ENCODE results near the gene ACAP3. TPM values are rescaled to one million over a fixed set of nuclear protein-coding genes. Genes with fewer than 3 reads are reported as not detected.
A peak's percentile ranks its signal among the peaks of the same experiment; 100 is the strongest.

The ACAP3 gene
- total and polyA plus RNA-seq, 7 donors: 7.2 to 57.1 (median 23.5) TPM

DNA sequence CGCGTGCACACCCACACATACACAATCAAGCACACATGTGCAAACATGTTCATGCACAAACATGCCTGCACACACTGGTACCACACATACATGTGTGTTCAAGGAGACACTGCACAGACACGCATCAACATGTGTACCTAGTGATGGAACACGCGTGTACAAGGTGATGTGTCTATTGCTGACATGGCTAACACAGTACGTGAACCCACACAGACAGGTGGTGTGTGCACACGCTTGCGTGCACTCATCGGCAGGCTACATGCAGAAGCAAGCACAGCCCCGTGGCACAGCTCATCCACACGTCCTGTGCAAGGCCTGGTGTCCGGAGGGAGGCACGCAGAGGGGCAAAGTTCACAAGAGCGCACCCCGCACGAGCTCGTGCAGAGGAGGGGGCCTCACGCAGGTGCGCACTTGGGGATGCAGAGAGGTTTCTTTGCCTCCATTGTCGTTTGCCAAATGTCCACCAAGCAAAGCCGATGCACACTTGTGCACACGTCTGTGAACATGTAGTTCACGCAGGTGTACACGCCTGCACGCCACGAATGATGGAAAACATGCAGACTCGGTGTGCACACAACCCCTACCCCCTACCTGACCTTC lies 969 bp downstream of the ACAP3 start:
- DNase-seq: no peak
- peak overlapping the region; percentile 59 to 98 (median 79) for H3K4me3 ChIP-seq
- intact Hi-C loops (cut with DNase I): loop anchor here (5.0 kb wide), 1 partner anchor 189 kb away; the partner anchor contains the start of gene C1orf159
- 19 to 47% methylated on average over 27 of the region's 27 CpGs for WGBS, 2 donors
- H3K36me3 ChIP-seq: peaks cover 0 to 21% (median 7%) of the 10 kb centered on the region in 4 donors
- peaks cover 0 to 62% (median 56%) of the 10 kb centered on the region in 4 donors for H3K4me1 ChIP-seq
- peak overlapping the region; percentile 92 to 98 (median 96) for H3K27ac ChIP-seq
- no peaks in the 10 kb centered on the region for H3K27me3 ChIP-seq
- H3K9me3 ChIP-seq: no peaks in the 10 kb centered on the region
- no peak for TF ChIP-seq POLR2AphosphoS5 (IDR thresholded peaks at IDR 0.05)

DNA sequence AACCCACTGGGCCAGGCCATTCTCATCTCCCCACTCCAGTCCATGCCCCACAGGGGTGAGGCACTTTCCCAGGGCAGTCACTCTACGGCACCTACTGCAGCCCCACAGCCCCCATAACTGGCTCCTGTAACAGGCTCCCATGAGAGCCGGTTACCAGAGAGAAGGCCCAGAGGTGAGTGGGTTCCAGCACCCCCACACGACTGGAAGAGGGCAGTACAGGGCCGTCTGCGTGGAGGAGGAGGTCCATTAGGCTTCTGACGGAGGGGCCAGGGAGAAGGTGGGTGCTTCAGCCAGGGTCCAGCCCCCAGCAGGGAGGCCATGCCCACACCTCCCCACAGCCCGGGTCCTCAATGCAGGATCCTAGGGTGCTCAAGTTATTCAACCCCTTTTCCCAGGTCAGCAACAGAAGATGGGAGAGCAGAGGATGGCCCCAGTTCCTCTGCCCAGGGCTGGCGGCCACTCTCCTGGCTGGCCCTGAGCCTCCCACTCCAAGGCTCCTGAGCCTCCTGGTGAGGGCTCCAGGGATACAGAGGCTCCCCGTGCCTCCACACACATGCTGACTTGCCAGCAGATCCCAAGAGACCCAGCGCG lies 1.6 kb downstream of the ACAP3 start:
- intact Hi-C loops (cut with DNase I): loop anchor here (5.0 kb wide), 1 partner anchor 189 kb away; the partner anchor contains the start of gene C1orf159
- WGBS, 2 donors: 36 to 39% methylated on average over 11 of the region's 11 CpGs
- Histone ChIP-seq H3K27ac (peak overlapping the region; percentile 69 to 98 (median 87)), H3K36me3 (peaks cover 0 to 15% (median 4%) of the 10 kb centered on the region in 4 donors), H3K4me3 (peak overlapping the region; percentile 59 to 98 (median 79)), H3K9me3 (no peaks in the 10 kb centered on the region), H3K27me3 (no peaks in the 10 kb centered on the region), H3K4me1 (peaks cover 0 to 62% (median 56%) of the 10 kb centered on the region in 4 donors)
- no peak for DNase-seq
- TF ChIP-seq EP300 (IDR thresholded peaks at IDR 0.05): no peak
- TF ChIP-seq POLR2A (IDR thresholded peaks at IDR 0.05): no peak
- no peak for TF ChIP-seq POLR2AphosphoS5 (IDR thresholded peaks at IDR 0.05)
- TF ChIP-seq, protein P1, sequence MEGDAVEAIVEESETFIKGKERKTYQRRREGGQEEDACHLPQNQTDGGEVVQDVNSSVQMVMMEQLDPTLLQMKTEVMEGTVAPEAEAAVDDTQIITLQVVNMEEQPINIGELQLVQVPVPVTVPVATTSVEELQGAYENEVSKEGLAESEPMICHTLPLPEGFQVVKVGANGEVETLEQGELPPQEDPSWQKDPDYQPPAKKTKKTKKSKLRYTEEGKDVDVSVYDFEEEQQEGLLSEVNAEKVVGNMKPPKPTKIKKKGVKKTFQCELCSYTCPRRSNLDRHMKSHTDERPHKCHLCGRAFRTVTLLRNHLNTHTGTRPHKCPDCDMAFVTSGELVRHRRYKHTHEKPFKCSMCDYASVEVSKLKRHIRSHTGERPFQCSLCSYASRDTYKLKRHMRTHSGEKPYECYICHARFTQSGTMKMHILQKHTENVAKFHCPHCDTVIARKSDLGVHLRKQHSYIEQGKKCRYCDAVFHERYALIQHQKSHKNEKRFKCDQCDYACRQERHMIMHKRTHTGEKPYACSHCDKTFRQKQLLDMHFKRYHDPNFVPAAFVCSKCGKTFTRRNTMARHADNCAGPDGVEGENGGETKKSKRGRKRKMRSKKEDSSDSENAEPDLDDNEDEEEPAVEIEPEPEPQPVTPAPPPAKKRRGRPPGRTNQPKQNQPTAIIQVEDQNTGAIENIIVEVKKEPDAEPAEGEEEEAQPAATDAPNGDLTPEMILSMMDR (IDR thresholded peaks at IDR 0.05): no peak

DNA sequence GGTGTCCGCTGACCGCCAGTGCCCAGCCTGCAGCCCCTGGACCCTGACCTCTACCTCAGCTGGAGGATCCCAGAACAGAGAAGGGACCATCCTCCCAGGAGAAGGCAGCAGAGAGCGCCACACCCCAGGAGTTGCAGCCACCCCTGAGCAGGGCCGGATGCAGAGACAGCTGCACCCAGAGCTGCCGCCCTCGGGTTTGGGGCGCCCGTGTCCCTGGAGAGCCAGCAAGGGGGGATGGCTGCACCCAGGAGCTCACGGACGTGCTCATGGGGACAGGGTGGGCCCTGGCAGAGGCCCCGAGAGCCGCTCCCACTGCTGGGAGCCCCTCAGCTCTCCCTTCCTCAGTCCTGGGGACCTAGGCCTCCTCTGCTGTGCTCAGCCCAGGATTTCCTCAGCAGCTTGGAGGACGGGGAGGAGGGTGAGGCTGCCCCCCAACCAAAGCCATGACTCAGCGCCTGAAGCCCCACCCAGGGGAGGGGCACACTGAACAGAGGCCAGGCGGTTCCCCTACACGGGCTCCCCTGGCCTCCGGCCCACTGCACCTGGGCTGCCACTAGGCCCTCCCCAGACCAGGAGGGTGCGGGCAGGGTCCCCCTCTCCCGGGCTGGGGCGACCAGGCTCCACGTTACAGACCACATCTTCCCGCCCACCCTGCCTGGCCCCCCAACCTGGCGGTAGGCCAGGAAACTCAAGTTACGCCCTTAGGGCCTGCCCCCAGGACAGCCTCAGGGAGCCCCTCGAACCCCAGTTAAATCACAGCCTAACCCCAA lies 2.2 kb downstream of the ACAP3 start:
- TF ChIP-seq, protein P1 (IDR thresholded peaks at IDR 0.05): no peak
- peak in 3 of 4 donors; percentile 9 to 31 (median 19) for TF ChIP-seq POLR2AphosphoS5 (IDR thresholded peaks at IDR 0.05)
- peak; percentile 92 for DNase-seq
- peak overlapping the region; percentile 25 to 98 (median 79) for H3K4me3 ChIP-seq
- no peaks in the 10 kb centered on the region for H3K27me3 ChIP-seq
- 9 to 14% methylated on average over 25 of the region's 25 CpGs for WGBS, 2 donors
- peaks cover 0 to 8% (median 2%) of the 10 kb centered on the region in 4 donors for H3K36me3 ChIP-seq
- H3K27ac ChIP-seq: peak overlapping the region; percentile 69 to 98 (median 87)
- intact Hi-C loops (cut with DNase I): loop anchor here (5.0 kb wide), 1 partner anchor 188 kb away; the partner anchor contains the start of gene C1orf159
- H3K4me1 ChIP-seq: peaks cover 0 to 62% (median 56%) of the 10 kb centered on the region in 4 donors
- no peaks in the 10 kb centered on the region for H3K9me3 ChIP-seq

DNA sequence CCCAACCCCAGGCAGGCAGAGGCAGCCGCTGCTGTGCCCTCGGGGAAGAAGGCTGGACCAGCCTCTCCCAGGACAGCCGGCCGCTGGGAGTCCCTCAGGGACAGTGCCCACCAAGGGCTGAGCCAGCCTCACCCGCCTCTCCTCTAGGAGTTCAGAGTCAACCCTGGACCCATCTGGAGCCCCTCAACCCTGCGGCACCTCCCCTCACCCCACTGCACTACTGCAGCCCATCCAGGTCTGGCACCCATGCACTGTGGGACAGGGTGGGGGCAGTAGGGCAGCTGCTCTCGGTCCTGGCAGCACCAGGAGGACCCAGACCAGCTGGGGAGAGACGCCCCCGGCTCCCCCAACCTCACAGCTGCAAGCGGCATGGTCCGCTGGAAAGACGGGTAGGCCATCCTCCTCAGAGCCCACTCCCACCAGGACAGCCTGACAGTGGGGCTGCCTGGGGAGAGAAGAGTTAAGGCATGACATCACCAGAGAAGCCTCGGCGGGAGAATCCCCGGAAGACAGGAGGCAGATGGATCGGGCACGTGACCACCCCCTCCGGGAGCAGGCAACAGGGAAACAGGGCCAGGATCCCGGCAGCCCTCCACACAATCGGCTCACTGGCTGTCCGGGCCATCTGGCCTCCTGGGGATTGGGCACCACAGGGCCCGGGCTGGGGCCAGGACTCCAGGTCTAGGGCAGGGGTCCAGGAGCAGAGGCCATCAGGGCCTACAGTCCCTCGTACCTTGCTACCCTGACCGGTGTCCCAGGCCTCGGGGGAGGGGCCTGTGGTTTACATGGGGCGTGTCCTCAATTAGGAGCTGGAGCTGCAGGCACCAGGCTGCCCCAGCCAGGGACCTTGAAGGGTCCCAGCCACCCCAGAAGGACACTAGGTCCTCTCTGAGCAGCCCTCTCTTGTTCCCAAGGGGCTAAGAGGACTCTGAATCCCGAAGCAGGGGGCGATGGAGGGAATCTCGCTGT lies 3.1 kb downstream of the ACAP3 start:
- Histone ChIP-seq H3K27me3 (no peaks in the 10 kb centered on the region), H3K36me3 (no peaks in the 10 kb centered on the region), H3K9me3 (no peaks in the 10 kb centered on the region), H3K4me1 (peaks cover 0 to 56% (median 49%) of the 10 kb centered on the region in 4 donors), H3K27ac (peak overlapping the region; percentile 69 to 98 (median 87)), H3K4me3 (peak overlapping the region; percentile 25 to 98 (median 79))
- 36 to 41% methylated on average over 29 of the region's 29 CpGs for WGBS, 2 donors
- no peak for TF ChIP-seq POLR2A (IDR thresholded peaks at IDR 0.05)
- peak in 3 of 4 donors; percentile 40 to 68 (median 62) for TF ChIP-seq POLR2AphosphoS5 (IDR thresholded peaks at IDR 0.05)
- peak in 2 of 4 donors; percentile 39 to 75 for TF ChIP-seq EP300 (IDR thresholded peaks at IDR 0.05)
- TF ChIP-seq, protein P1 (IDR thresholded peaks at IDR 0.05): no peak
- intact Hi-C loops (cut with DNase I): loop anchor here (5.0 kb wide), 1 partner anchor 187 kb away; the partner anchor contains the start of gene C1orf159
- peak; percentile 96 for DNase-seq

All from sigmoid colon (tissue), 7 donors.